Suprapubic skin (tissue), 4 donors: ENCODE results near the gene EPHA4. TPM values are rescaled to one million over a fixed set of nuclear protein-coding genes. Genes with fewer than 3 reads are reported as not detected.

Experiments used
- DNase-seq, 2 donors: peaks; one replicate each; pipeline ENCODE4 v3.0.0-alpha.2; 2019; ENCODE audit warnings: low spot score in 2 of 2
- H3K27ac ChIP-seq: fragments of 200-600 bp; sonication (generic); one replicate; pipeline ENCODE4 v1.5.1; 2019
- H3K27me3 ChIP-seq: fragments of 200-600 bp; sonication (generic); one replicate; pipeline ENCODE4 v1.5.1; 2019
- H3K36me3 ChIP-seq: fragments of 200-600 bp; sonication (generic); one replicate; pipeline ENCODE4 v1.5.1; 2019
- H3K4me1 ChIP-seq: fragments of 200-600 bp; sonication (generic); one replicate; pipeline ENCODE4 v1.5.1; 2019
- H3K4me3 ChIP-seq: fragments of 200-600 bp; sonication (generic); one replicate; pipeline ENCODE4 v1.5.1; 2019; ENCODE audit warnings: mild to moderate bottlenecking
- H3K9me3 ChIP-seq: fragments of 200-600 bp; sonication (generic); one replicate; pipeline ENCODE4 v1.5.1; 2019
- EP300 ChIP-seq: sonication (generic); formaldehyde crosslinking; IDR thresholded peaks from one replicate; pipeline ENCODE4 v1.6.1; 2017; ENCODE audit warnings: antibody characterized with exemption
- POLR2A ChIP-seq, 2 donors: fragments of 450-650 bp; IDR thresholded peaks; one replicate each; pipeline ENCODE4 v1.6.1; 2017; ENCODE audit warnings: antibody characterized with exemption in 2 of 2, mild to moderate bottlenecking in 2 of 2, moderate library complexity in 2 of 2
- POLR2AphosphoS5 ChIP-seq, 3 donors: sonication (generic); formaldehyde crosslinking; IDR thresholded peaks; one replicate each; pipeline ENCODE4 v1.6.1; 2017; ENCODE audit warnings: antibody characterized with exemption in 3 of 3
- WGBS: methylation state at CpG from one replicate; pipeline ENCODE4 v1.1.5; 2018; 5-methylcytosine and 5-hydroxymethylcytosine counted together
- total RNA-seq, 4 donors: library from RNA; depleted of rRNA; stranded (reverse); fragments of >200 nt; gene quantifications; one replicate each; pipeline ENCODE4 v1.1.0, GENCODE V29; 2016
- TF ChIP-seq, protein P1 (sequence below), 2 donors: fragments of 200-600 bp in 1 of 2; fragments of 450-650 bp in 1 of 2; sonication (generic) in 1 of 2; IDR thresholded peaks; one replicate each; pipeline ENCODE4 v1.5.1; 2016 to 2019; ENCODE audit warnings: antibody characterized with exemption in 2 of 2, mild to moderate bottlenecking in 1 of 2, moderate library complexity in 1 of 2

The EPHA4 gene
- total RNA-seq, 4 donors from 2014 or later, result 49.9 to 70.6 (median 67.8) TPM

DNA sequence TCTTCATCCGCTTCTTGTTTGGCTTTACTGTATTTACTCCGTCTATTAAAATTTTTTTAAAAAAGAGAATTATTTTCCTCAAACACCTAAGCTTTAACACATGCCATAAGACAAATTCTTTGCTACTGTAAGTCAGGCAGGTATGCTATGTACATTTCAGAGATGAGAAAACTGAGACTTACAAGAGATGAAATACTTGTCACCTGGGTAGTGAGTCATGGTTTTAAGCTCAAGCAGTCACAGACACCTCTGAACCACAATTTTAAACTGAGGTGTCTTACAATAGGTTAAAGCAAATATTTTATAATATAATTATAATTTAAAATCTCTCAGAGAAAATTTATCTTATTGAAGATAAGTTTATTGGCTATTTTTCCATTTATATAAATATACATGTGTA is 126.0 kb downstream of the EPHA4 start:
- WGBS, result 97% methylated on average over 2 of the region's 2 CpGs
- Histone ChIP-seq H3K4me1 (peaks cover 28% of the 10 kb centered on the region), H3K9me3 (no peaks in the 10 kb centered on the region), H3K4me3 (no peak overlapping the region), H3K27me3 (no peaks in the 10 kb centered on the region), H3K36me3 (peaks cover 18% of the 10 kb centered on the region), H3K27ac (no peak overlapping the region)
- TF ChIP-seq, protein P1, sequence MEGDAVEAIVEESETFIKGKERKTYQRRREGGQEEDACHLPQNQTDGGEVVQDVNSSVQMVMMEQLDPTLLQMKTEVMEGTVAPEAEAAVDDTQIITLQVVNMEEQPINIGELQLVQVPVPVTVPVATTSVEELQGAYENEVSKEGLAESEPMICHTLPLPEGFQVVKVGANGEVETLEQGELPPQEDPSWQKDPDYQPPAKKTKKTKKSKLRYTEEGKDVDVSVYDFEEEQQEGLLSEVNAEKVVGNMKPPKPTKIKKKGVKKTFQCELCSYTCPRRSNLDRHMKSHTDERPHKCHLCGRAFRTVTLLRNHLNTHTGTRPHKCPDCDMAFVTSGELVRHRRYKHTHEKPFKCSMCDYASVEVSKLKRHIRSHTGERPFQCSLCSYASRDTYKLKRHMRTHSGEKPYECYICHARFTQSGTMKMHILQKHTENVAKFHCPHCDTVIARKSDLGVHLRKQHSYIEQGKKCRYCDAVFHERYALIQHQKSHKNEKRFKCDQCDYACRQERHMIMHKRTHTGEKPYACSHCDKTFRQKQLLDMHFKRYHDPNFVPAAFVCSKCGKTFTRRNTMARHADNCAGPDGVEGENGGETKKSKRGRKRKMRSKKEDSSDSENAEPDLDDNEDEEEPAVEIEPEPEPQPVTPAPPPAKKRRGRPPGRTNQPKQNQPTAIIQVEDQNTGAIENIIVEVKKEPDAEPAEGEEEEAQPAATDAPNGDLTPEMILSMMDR (IDR thresholded peaks at IDR 0.05), result no peak
- TF ChIP-seq POLR2AphosphoS5 (IDR thresholded peaks at IDR 0.05) (no peak), EP300 (no peak), POLR2A (IDR thresholded peaks at IDR 0.05) (no peak)
- no peak for DNase-seq

DNA sequence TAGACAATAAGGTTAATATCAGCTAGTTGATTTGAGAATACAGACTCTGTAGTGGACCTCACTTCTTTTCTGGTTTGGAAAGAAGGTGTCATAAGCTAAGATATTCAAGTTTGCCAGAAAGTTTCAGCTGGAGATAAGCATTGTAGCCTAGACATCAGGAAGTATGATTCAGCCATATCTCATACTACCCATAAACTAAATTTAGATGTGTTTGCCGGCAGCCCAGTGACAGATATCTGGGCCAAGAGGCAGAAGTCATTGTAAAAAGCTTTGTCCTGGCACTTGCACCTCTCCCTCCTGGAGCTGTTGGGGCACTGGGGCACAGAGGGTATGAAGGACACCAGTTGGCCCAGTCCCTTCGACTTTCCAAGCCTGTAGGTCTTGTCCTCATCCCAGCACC is 128.0 kb downstream of the EPHA4 start:
- WGBS, result 43% methylated on average over 2 of the region's 2 CpGs
- Histone ChIP-seq H3K4me1 (peaks cover 24% of the 10 kb centered on the region), H3K36me3 (peaks cover 28% of the 10 kb centered on the region), H3K27ac (no peak overlapping the region), H3K27me3 (no peaks in the 10 kb centered on the region), H3K9me3 (no peaks in the 10 kb centered on the region), H3K4me3 (no peak overlapping the region)
- DNase-seq, result no peak
- TF ChIP-seq EP300 (no peak), POLR2A (IDR thresholded peaks at IDR 0.05) (no peak), POLR2AphosphoS5 (IDR thresholded peaks at IDR 0.05) (no peak)
- TF ChIP-seq, protein P1 (IDR thresholded peaks at IDR 0.05), result no peak

DNA sequence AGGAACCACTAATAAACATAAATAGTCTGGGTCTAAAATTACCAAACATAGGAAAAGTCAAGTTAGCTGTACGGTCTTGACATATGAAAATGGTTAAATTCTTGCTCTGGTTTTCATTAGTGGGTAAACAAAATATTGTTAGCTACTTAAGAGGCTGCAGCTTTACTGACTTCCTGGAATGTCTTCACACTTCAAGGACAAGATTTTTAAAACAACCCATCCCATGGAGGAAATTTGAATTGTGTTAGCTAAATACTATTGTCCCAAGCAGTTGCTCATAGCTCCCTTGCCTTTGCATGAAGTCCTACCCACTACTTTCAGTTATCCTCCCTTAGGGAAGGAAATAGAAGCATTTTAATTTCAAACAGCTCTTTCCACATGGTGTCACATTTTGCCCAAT is 128.5 kb downstream of the EPHA4 start:
- H3K27me3 ChIP-seq, result no peaks in the 10 kb centered on the region
- H3K27ac ChIP-seq, result no peak overlapping the region
- 75% methylated on average over 1 of the region's 1 CpG for WGBS
- no peaks in the 10 kb centered on the region for H3K9me3 ChIP-seq
- peaks cover 19% of the 10 kb centered on the region for H3K4me1 ChIP-seq
- TF ChIP-seq POLR2A (IDR thresholded peaks at IDR 0.05) (no peak), EP300 (no peak), POLR2AphosphoS5 (IDR thresholded peaks at IDR 0.05) (no peak)
- TF ChIP-seq, protein P1 (IDR thresholded peaks at IDR 0.05), result no peak
- no peak overlapping the region for H3K4me3 ChIP-seq
- H3K36me3 ChIP-seq, result peaks cover 28% of the 10 kb centered on the region
- DNase-seq, result no peak

DNA sequence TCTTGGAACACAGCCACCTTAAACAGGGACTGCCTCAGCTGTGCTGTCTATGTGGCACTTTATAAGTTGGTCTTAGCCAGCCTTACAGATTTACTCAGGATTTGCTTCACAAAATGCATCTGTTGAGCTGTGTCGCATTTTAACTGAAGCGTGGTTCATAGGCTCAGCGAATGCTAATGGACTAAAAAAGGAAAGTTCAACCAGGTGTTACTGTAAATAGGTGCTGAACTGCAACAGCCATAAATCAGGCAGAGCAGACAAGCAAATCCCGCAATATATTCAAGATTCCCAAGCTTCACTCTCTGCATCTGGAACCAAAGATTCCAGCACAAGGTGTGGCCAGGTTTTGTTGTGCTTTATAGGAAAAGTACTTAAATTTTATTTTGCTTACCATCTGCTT is 130.0 kb downstream of the EPHA4 start:
- DNase-seq, result no peak
- Histone ChIP-seq H3K27me3 (no peaks in the 10 kb centered on the region), H3K36me3 (peaks cover 28% of the 10 kb centered on the region), H3K4me3 (no peak overlapping the region), H3K4me1 (peaks cover 10% of the 10 kb centered on the region), H3K27ac (no peak overlapping the region), H3K9me3 (no peaks in the 10 kb centered on the region)
- TF ChIP-seq POLR2A (IDR thresholded peaks at IDR 0.05) (no peak), POLR2AphosphoS5 (IDR thresholded peaks at IDR 0.05) (no peak), EP300 (no peak)
- TF ChIP-seq, protein P1 (IDR thresholded peaks at IDR 0.05), result no peak
- 84% methylated on average over 4 of the region's 4 CpGs for WGBS

DNA sequence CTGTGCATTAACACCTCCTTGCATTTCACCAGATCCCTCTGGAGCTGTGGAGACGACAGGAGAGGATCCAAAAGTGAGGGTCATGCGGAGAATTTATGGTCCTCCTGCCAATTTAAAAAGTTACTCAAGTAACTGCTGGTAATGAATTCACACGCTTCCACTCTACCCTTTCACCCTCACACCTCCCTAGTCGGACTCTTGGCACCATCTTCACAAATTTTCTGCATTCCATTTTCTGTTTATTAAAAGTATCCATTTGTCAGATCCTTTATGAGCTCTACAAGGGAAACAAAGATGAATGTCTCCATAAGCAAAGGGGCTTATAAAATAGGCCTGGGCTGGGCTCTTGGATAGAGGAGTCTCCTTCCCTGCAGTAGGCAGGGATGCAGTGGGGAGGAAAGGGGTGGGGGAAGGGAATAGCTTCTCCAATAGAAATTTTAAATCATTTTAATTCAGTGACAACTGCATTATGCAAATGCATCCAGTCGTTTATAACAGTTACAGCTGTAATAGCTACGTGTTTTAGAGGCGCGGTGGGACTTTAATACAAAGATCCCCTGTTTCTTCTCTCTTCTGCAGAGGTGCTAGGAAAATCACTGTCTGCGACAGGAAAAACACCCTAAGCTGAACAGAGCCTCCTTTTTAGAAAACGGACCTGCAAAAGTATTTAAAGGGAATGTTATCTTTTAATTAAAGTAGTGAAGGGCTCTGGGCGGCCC is 132.2 kb downstream of the EPHA4 start:
- Histone ChIP-seq H3K4me3 (no peak overlapping the region), H3K4me1 (peaks cover 4% of the 10 kb centered on the region), H3K27ac (no peak overlapping the region), H3K36me3 (peaks cover 38% of the 10 kb centered on the region), H3K27me3 (no peaks in the 10 kb centered on the region), H3K9me3 (no peaks in the 10 kb centered on the region)
- TF ChIP-seq POLR2AphosphoS5 (IDR thresholded peaks at IDR 0.05) (no peak), EP300 (no peak), POLR2A (IDR thresholded peaks at IDR 0.05) (no peak)
- TF ChIP-seq, protein P1 (IDR thresholded peaks at IDR 0.05), result no peak
- no peak for DNase-seq
- WGBS, result 83% methylated on average over 11 of the region's 11 CpGs
